H1 (cell line): Measurements from ENCODE around the gene CAMK2A.

Experiments
- CBX5 ChIP-seq: fragments of 300-800, 300-1000 bp; sonication (generic); IDR thresholded peaks from 2 replicates; pipeline ENCODE4 v1.7.1; 2016; ENCODE audit warnings: antibody characterized with exemption, low read length, low read depth
- GABPA ChIP-seq: IDR thresholded peaks from 2 replicates; pipeline ENCODE4 v1.6.1; 2011; ENCODE audit warnings: mild to moderate bottlenecking, low read length, moderate library complexity, borderline replicate concordance; ENCODE audit not compliant: insufficient read depth
- YY1 ChIP-seq: IDR thresholded peaks from 2 replicates; pipeline ENCODE4 v1.6.1; 2011; ENCODE audit warnings: low read depth, mild to moderate bottlenecking, low read length

- TF ChIP-seq GABPA = no peak
- no peak for TF ChIP-seq YY1
- TF ChIP-seq CBX5 = no peak
Measured at GRCh38 chr5:150297236-150297890, 7.8 kb upstream of the CAMK2A start.
